HG02798 (cell line): ENCODE data around the gene NDUFB10.
"Not testable (repeated sequence)": the region's sequence is repeated elsewhere in the genome, so short reads cannot be mapped to it uniquely, and the experiment has no call there.

ENCODE experiments used
- ATAC-seq: cut with Tn5 transposase; IDR thresholded peaks from one replicate; pipeline ENCODE4 v1.9.1; 2021; ENCODE audit warnings: mild to moderate bottlenecking; ENCODE audit not compliant: unreplicated experiment, poor library complexity

Gene NDUFB10

GRCh38 chr16:1923299-1924034 is 35.9 kb upstream of the NDUFB10 start:
- no peak for ATAC-seq

- no peak for ATAC-seq
Observed at GRCh38 chr16:1924095-1924494, 35.2 kb upstream of the NDUFB10 start.

DNA sequence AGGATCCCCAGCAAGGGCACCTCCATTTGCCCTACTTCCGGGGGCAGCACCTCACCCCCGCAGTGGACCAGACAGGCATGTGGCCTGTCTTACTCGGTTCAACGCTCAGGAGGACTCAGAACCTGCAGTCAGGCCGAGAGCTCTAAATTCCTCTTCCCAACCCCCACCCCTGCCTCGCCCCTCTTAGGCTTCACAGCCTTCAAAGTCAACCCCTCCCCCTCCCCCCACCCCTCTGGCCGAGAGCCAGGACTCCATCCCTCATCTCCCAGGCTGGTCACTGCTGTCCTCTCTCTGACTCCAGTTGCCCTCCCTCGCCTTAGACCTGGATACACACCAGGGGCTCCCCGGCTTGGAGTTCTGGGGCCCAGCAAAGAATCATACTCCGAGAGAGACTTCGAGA is 33.1 kb upstream of the NDUFB10 start:
- no peak for ATAC-seq

GRCh38 chr16:1929105-1929504 is 30.2 kb upstream of the NDUFB10 start:
- no peak for ATAC-seq

GRCh38 chr16:1929578-1930337 is 29.6 kb upstream of the NDUFB10 start:
- peak; percentile 90 for ATAC-seq

DNA sequence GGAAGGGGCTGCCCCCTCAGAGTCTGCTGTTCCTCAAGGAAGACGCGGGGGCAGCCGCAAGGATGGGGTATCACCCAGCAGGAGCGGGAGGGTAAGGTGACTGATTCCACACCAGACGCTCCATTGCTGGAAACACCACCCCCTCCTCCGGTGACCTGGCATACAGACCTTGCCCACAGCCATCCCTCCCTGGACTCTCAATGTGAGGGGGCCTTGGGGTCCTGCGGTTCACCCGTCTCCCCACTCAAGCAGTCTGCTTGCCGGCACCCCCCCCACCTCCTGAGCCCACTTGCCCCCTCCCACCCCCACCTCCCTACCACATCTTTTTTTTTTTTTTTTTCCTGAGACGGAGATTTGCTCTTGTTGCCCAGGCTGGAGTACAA is 29.0 kb upstream of the NDUFB10 start:
- ATAC-seq = no peak

DNA sequence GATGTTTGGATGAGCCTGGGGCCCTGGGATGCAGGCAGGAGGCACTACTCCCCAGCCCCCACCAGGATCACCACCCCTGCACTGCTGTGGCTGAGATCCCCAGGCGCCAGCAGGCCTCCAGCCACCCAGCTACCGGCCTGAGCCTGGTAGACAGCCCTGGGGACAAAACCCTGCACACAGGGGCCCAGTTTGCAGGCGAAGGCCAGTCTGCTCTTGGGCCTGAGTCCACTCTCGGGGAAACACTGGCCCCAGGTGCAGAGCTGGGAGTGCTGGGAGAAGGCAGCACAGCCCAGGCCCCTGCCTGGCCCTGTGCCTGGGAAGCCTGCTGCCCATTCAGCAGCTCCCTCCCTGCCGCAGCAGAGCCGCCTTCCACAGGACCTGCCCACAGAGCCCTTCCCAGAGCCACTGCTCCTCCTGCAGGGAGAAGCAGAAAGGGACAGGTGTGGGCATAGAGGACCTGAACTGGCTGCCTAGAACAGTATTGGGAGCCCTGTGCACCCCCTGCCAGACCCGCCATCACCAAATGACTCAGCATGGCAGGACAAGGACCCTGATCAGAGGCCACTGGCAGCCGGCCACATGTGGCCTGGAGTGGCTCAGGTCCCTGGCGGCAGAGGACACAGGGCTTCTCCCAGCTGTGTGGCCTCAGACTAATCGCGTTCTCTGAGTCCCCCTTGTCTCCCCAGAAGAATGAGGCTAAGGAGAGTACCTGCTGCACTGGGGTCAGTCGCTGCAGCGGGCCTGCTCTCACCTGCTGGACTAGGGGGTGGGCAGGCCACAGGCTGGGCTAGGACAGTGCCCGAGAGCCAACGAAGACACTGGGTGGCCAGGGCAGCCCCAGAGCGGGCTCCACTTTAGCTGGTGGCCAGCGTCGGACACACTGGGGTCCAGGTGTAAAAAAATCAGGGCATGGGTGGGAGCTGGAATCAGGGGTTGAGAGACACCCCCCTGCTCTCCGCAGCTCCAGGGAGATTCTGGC is 27.0 kb upstream of the NDUFB10 start:
- ATAC-seq = no peak

DNA sequence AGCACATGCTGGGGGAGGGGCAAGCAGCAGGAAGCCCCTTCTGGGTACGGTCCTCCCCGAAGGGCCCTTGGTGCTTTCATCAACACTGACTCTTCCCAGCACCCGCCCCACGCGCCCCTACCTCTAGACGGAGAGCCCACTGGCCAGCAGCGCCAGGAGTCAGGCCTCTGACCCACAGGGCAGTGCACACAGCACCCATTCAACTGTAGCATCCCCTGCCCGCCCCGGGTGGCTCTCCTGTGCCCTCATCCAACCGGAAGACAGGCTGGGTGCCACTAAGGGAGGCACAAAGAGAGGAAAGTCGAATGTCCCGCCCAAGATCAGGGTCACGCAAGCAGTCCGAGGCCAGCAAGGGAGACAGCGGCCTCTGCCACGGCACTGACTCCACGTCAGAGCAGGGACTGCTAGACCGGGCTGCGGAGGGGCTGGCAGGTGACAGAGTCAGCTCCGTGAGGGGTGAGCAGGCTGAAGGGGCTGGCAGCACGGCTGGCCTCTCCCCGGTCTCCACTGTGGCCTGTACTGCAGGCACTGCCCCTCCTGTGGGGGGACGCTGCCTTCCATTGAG is 26.2 kb upstream of the NDUFB10 start:
- no peak for ATAC-seq

GRCh38 chr16:1936945-1937479 is 22.3 kb upstream of the NDUFB10 start:
- ATAC-seq = no peak

DNA sequence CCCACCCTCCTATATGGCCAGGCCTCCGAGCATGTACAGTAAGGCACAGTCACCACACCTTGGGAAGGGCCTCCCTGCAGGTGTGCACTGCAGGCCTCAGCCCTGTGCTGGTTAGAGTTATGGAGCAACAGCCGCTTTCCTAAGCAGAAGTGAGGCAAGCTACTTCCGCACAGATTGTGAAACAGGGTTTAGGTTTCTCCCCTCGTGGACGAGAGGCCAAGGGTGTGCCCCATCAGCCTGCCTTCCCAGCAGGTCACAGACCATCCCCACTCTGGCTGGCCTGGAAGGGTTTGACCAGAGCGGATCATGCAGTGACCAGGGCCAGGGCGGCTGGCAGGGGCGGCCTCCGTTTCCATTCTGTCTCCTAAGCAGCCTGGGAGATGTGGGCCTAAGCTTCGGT is 21.0 kb upstream of the NDUFB10 start:
- ATAC-seq = no peak

DNA sequence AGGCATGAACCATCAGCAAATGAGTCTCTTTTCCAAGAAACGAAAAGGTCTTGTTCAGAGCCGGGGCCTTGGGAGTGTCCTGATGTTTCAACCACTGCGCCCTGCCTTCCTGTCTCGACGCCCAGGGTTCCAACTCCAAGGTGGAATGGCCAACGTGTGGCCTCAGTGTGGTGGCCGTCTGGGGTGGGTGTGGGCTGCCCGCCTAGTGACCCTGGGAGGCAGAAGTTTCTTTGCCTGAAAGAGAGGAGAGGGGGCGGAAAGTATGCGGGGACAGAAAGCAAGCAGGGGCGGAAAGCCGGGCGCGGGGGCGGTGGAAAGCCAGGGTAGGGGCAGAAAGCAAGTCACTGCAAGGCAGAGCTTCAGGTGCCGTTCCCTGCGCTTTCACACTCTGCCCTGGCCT is 20.4 kb upstream of the NDUFB10 start:
- no peak for ATAC-seq

- not testable (repeated sequence) for ATAC-seq
Observed at GRCh38 chr16:1939833-1940232, 19.5 kb upstream of the NDUFB10 start.

GRCh38 chr16:1940273-1941161 is 18.8 kb upstream of the NDUFB10 start:
- no peak for ATAC-seq

DNA sequence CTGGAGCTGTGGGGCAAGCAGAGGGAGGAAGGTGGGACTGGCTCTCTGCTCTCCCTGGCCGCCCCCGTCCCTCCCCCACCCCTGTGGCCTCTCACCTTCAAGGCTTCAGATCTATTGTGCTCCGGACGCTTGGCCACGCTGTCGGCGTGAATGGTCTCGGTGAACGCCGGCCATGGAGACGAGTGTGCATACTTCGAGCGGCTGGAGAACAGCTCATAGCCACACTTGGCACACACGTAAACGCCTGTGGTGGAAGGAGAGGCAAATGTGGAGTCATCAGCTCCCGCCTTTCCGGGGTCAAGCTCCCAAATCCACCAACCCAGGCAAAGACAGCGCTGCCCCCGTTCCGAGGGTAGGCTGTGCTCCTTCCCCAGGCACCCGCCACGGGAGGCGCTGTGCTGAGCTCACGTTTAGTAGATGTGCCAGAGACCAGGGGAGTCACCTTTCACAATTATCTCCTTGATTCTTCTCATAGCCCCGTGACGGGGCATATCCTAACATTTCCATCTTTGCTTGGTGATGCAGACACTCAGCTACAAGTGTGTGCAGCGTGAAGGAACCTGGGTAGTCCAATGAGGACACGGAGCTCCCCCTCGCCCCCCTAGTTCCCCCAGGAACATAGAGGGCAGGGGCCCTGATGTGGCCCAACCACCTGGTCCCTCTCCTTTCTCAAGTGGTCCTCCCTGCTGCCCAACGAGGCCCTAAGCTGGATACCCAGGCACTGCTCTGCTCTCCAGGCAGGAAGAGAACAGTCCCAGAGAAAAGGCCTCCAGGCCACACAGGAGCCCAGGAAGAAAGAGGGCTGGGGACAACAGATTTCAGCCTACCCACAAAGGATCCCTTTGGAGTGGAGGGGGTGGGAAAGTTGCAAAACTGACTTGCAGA is 17.9 kb upstream of the NDUFB10 start:
- ATAC-seq = no peak

GRCh38 chr16:1942047-1942809 is 17.1 kb upstream of the NDUFB10 start:
- no peak for ATAC-seq

DNA sequence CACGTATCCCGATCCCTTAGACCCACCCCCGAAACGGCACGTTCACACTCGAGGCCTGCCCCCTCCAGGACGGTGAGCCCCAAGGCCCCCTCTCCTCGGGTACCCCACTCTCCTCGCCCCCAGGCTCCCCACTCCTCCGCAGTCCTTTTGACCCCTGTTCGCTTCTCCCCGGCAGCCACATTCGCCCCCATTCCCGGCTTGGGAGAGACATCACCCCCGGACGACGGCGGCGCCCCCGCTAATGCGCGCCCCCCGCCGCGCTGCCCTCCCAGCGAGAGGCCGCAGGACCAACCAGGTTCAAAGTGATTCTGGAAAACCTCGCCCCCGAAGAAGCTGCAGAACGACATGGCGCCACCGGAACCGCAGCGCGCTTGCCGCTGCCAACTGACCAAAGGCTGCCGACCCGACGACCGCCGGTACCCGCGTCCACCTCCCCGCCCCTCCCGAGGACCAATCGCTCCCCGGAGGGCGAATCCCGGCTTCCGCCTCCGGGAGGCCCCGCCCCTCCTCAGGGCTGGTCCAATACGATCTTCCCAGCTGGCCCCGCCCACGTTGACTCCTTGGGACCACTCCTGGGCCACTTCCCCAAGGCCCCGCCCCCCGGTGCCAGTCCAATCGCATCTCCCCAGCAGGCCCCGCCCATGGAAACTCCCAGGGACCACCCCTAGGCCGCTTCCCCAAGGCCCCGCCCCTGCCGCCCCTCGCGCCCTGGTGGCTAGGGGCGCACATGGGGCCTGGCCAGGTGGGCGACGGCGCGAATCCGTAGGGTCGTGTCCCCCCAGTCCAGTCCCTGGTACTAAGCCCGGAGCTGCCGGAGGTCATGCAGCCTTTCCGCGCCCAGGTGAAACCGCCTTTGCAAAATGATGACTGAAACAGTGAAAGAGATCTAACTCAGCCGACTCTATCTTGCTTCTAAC is 16.3 kb upstream of the NDUFB10 start, which contains the start of gene MSRB1:
Gene MSRB1, minus strand, starts transcription at position 390 of the 917 bp plus-strand sequence. Its CDS starts 43 bp downstream, at position 347.
- ATAC-seq = peak; percentile 96
